B cell (primary cell): ENCODE results near the gene PPP1R9A. TPM values are rescaled to one million over a fixed set of nuclear protein-coding genes. Genes with fewer than 3 reads are reported as not detected.

Experiments used
- ATAC-seq: fragments of 200-7000 bp; cut with Tn5 transposase; one replicate; pipeline ENCODE4 v1.10.0; 2021; ENCODE audit warnings: low read depth, mild to moderate bottlenecking, moderate number of reproducible peaks, moderate library complexity
- CTCF ChIA-PET: fragments of 350-600 bp; sonication (Branson Sonifier 250); formaldehyde crosslinking; loops from one replicate; lab custom pipeline; 2021; ENCODE audit warnings: antibody characterized with exemption, inconsistent platforms; lab: Charles Lee
- POLR2A ChIA-PET: fragments of 350-600 bp; sonication (Branson Sonifier 250); formaldehyde crosslinking; loops from one replicate; lab custom pipeline; 2021; ENCODE audit warnings: antibody characterized with exemption; lab: Charles Lee
- DNase-seq: peaks from one replicate; pipeline ENCODE4 v3.0.0; 2013
- H2AFZ ChIP-seq: 2 replicates; pipeline ENCODE4 v1.6.1; 2012; ENCODE audit warnings: mild to moderate bottlenecking, low read depth, low read length; ENCODE audit not compliant: insufficient read depth, poor library complexity, severe bottlenecking
- H3K27ac ChIP-seq, 2 donors: 1 replicate in 1 of 2; 2 replicates in 1 of 2; pipeline ENCODE4 v1.5.1; 2012 to 2013; ENCODE audit warnings: low read length in 2 of 2, mild to moderate bottlenecking in 2 of 2, moderate library complexity in 1 of 2
- H3K27me3 ChIP-seq, 4 experiments: fragments of 200-600 bp in 1 of 4; sonication (generic) in 1 of 4; replicated peaks in 1 of 4; 1 replicate in 2 of 4; 2 replicates in 2 of 4; pipeline versions ENCODE4 v1.6.1 to v1.7.0; 2013 to 2016; ENCODE audit warnings: low read length in 3 of 4, mild to moderate bottlenecking in 2 of 4, mixed read lengths in 1 of 4, moderate library complexity in 1 of 4; ENCODE audit not compliant: insufficient read depth in 4 of 4, control insufficient read depth in 3 of 4; ENCODE audit errors: control extremely low read depth in 1 of 4
- H3K36me3 ChIP-seq, 2 experiments: replicated peaks in 1 of 2; 1 replicate in 1 of 2; 2 replicates in 1 of 2; pipeline versions ENCODE4 v1.6.1 to v1.7.1; 2013; ENCODE audit warnings: low read length in 1 of 2; ENCODE audit not compliant: insufficient read depth in 2 of 2, control insufficient read depth in 1 of 2; ENCODE audit errors: control extremely low read depth in 1 of 2, extremely low read depth in 1 of 2
- H3K4me1 ChIP-seq, 2 donors: fragments of 200-600 bp in 1 of 2; sonication (generic) in 1 of 2; 1 replicate in 1 of 2; 2 replicates in 1 of 2; pipeline versions ENCODE4 v1.5.1 to v1.6.1; 2013 to 2017; ENCODE audit warnings: low read length in 2 of 2; ENCODE audit not compliant: control insufficient read depth in 2 of 2, insufficient read depth in 2 of 2
- H3K4me2 ChIP-seq: replicated peaks from 2 replicates; pipeline ENCODE3; 2012; ENCODE audit warnings: mild to moderate bottlenecking, low read depth, low read length; ENCODE audit not compliant: poor library complexity, severe bottlenecking
- H3K4me3 ChIP-seq, 5 experiments: fragments of 200-600 bp in 1 of 5; sonication (generic) in 1 of 5; 1 replicate in 3 of 5; 2 replicates in 2 of 5; pipeline versions ENCODE4 v1.5.1 to v1.7.0; 2011 to 2016; ENCODE audit warnings: low read length in 4 of 5, mild to moderate bottlenecking in 4 of 5, low read depth in 2 of 5, control low read depth in 1 of 5, moderate library complexity in 1 of 5; ENCODE audit not compliant: insufficient read depth in 1 of 5; ENCODE audit errors: control extremely low read depth in 1 of 5, extremely low read depth in 1 of 5
- H3K79me2 ChIP-seq: fragments of 200-600 bp; sonication (generic); one replicate; pipeline ENCODE4 v1.6.0; 2016; ENCODE audit warnings: low read length; ENCODE audit not compliant: control insufficient read depth, insufficient read depth
- H3K9ac ChIP-seq: fragments of 200-600 bp; sonication (generic); 2 replicates; pipeline ENCODE4 v1.6.1; 2017; ENCODE audit warnings: mild to moderate bottlenecking, low read length, moderate library complexity
- H3K9me3 ChIP-seq, 3 donors: one replicate each; pipeline versions ENCODE4 v1.6.1 to v1.7.1; 2013; ENCODE audit warnings: low read length in 2 of 3; ENCODE audit not compliant: control insufficient read depth in 2 of 3, insufficient read depth in 1 of 3; ENCODE audit errors: control extremely low read depth in 1 of 3
- H4K20me1 ChIP-seq: 2 replicates; pipeline ENCODE4 v1.6.0; 2012; ENCODE audit warnings: mild to moderate bottlenecking, low read length; ENCODE audit not compliant: insufficient read depth, control insufficient read depth, poor library complexity, severe bottlenecking
- H3K27ac Mint-ChIP-seq: one replicate; pipeline ENCODE4 v1.8.0; 2021; ENCODE audit warnings: mixed read lengths
- H3K27me3 Mint-ChIP-seq: one replicate; pipeline ENCODE4 v1.8.0; 2021; ENCODE audit warnings: mixed read lengths
- H3K4me1 Mint-ChIP-seq: one replicate; pipeline ENCODE4 v1.8.0; 2021; ENCODE audit warnings: mixed read lengths
- H3K4me3 Mint-ChIP-seq: one replicate; pipeline ENCODE4 v1.8.0; 2021; ENCODE audit warnings: mixed read lengths
- H3K9me3 Mint-ChIP-seq: one replicate; pipeline ENCODE4 v1.8.0; 2022; ENCODE audit warnings: mixed read lengths; ENCODE audit not compliant: insufficient read depth
- EZH2 ChIP-seq: IDR thresholded peaks from 2 replicates; pipeline ENCODE4 v1.6.1; 2012; ENCODE audit warnings: borderline replicate concordance, low read depth, mild to moderate bottlenecking, moderate library complexity, low read length; ENCODE audit not compliant: insufficient read depth, poor library complexity, severe bottlenecking
- WGBS: methylation state at CpG from one replicate; pipeline ENCODE4 v1.1.5; 2013; ENCODE audit warnings: missing lambda C conversion rate; ENCODE audit not compliant: insufficient coverage; 5-methylcytosine and 5-hydroxymethylcytosine counted together
- intact Hi-C: fragments of 100-400 bp; cut with micrococcal nuclease; formaldehyde crosslinking; loops from one replicate; pipeline ENCODE4 v1.10.0; 2022
- polyA plus RNA-seq: library from polyadenylated mRNA; depleted of rRNA; stranded (reverse); fragments of >200 nt; gene quantifications from 2 replicates; pipeline ENCODE4 v1.2.3, GENCODE V29; 2012
- total RNA-seq, 2 donors: library from RNA; stranded (reverse); fragments of 120-200 nt in 1 of 2; gene quantifications; 1 replicate in 1 of 2; 2 replicates in 1 of 2; pipeline versions ENCODE4 v1.2.3 to v1.2.4, GENCODE V29; 2013 to 2022
- TF ChIP-seq, protein P1 (sequence below): fragments of 200-600 bp; IDR thresholded peaks from one replicate; pipeline ENCODE4 v1.8.0; 2022; ENCODE audit warnings: antibody characterized with exemption, mild to moderate bottlenecking

Gene PPP1R9A
- total and polyA plus RNA-seq, 2 donors (not counting 1 experiment from before 2014, with no cell fraction given) = 1.1 to 4.8 TPM

DNA sequence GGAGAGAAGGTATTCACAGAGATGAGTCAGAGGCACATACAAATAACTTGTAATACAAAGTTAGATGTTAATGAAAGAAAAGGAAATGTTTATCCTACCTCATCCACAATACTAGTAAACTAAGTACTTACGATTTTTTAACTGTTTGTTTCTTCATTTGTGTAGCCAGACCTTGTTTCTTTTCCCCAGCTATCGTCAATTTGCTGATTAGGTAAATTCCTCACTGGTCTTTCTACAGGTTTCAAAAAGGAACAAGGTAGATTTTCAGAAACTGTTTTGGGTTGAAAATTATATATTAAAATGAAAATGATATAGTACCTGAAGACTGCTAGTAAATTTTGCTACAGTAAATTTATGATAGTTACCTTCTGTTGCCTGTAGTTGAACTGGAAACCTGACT is 360.4 kb downstream of the PPP1R9A start:
- Histone ChIP-seq H4K20me1 (no peaks in the 10 kb centered on the region), H3K4me1 (no peaks in the 10 kb centered on the region), H3K9ac (no peak overlapping the region), H3K79me2 (no peaks in the 10 kb centered on the region), H3K27ac (no peak overlapping the region), H3K36me3 (no peaks in the 10 kb centered on the region), H2AFZ (no peak overlapping the region), H3K9me3 (no peaks in the 10 kb centered on the region), H3K4me2 (no peak overlapping the region), H3K4me3 (no peak overlapping the region), H3K27me3 (no peaks in the 10 kb centered on the region)
- Mint-ChIP-seq H3K27me3 (no peaks in the 10 kb centered on the region), H3K27ac (no peak overlapping the region), H3K9me3 (no peaks in the 10 kb centered on the region), H3K4me1 (no peaks in the 10 kb centered on the region), H3K4me3 (no peak overlapping the region)
- DNase-seq (no peak), ATAC-seq (no peak)
- WGBS = no CpG with 5 or more reads among the region's 2 CpGs
- intact Hi-C loops = no loop called here
- ChIA-PET POLR2A (no interaction called here), CTCF (no interaction called here)
- no peak for TF ChIP-seq EZH2
- TF ChIP-seq, protein P1, sequence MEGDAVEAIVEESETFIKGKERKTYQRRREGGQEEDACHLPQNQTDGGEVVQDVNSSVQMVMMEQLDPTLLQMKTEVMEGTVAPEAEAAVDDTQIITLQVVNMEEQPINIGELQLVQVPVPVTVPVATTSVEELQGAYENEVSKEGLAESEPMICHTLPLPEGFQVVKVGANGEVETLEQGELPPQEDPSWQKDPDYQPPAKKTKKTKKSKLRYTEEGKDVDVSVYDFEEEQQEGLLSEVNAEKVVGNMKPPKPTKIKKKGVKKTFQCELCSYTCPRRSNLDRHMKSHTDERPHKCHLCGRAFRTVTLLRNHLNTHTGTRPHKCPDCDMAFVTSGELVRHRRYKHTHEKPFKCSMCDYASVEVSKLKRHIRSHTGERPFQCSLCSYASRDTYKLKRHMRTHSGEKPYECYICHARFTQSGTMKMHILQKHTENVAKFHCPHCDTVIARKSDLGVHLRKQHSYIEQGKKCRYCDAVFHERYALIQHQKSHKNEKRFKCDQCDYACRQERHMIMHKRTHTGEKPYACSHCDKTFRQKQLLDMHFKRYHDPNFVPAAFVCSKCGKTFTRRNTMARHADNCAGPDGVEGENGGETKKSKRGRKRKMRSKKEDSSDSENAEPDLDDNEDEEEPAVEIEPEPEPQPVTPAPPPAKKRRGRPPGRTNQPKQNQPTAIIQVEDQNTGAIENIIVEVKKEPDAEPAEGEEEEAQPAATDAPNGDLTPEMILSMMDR = no peak

DNA sequence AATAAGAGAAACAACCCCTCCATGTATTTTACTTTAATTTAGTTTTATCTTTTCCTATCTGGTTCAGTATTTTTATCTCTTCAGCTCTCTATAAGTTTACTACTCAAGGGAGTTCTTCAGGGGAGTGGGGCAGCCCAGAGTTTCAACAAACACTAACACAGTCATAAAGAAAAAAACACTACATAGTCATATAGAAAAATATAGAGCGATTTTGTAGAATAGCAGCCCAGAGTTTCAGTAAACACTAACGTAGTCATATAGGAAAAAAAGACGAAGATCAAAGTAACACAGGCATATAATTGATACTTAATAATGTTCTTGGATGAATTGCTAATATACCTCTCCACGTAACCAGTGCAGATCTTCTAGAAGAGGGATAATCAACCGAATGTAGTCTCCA is 362.2 kb downstream of the PPP1R9A start:
- Histone ChIP-seq H3K27me3 (no peaks in the 10 kb centered on the region), H3K36me3 (no peaks in the 10 kb centered on the region), H3K4me2 (no peak overlapping the region), H3K4me1 (no peaks in the 10 kb centered on the region), H3K9ac (no peak overlapping the region), H3K79me2 (no peaks in the 10 kb centered on the region), H3K9me3 (no peaks in the 10 kb centered on the region), H3K27ac (no peak overlapping the region), H2AFZ (no peak overlapping the region), H3K4me3 (no peak overlapping the region), H4K20me1 (no peaks in the 10 kb centered on the region)
- DNase-seq (no peak), ATAC-seq (no peak)
- Mint-ChIP-seq H3K4me3 (no peak overlapping the region), H3K9me3 (no peaks in the 10 kb centered on the region), H3K27me3 (no peaks in the 10 kb centered on the region), H3K27ac (no peak overlapping the region), H3K4me1 (no peaks in the 10 kb centered on the region)
- intact Hi-C loops = no loop called here
- CTCF ChIA-PET = no interaction called here
- no CpG with 5 or more reads among the region's 5 CpGs for WGBS
- TF ChIP-seq, protein P1 = no peak
- TF ChIP-seq EZH2 = no peak
- POLR2A ChIA-PET = no interaction called here
